OCI-LY7 (cell line): ENCODE data around the gene SLC22A16. TPM values are rescaled to one million over a fixed set of nuclear protein-coding genes. Genes with fewer than 3 reads are reported as not detected.

Experiments used
- BruUV-seq: library from RNA; stranded (reverse); fragments of 400-500 nt; replicated peaks from 2 replicates; lab custom pipeline; 2021; lab: Mats Ljungman, UMichigan
- CTCF ChIA-PET: fragments of 300-600 bp; sonication (Branson Sonifier 250); formaldehyde crosslinking; loops from one replicate; lab custom pipeline; 2022; ENCODE audit warnings: antibody characterized with exemption; ENCODE audit not compliant: unreplicated experiment; lab: Charles Lee
- POLR2A ChIA-PET: fragments of 300-600 bp; sonication (Branson Sonifier 250); formaldehyde crosslinking; loops from one replicate; lab custom pipeline; 2022; ENCODE audit warnings: antibody characterized with exemption; lab: Charles Lee
- DNase-seq: peaks from one replicate; pipeline ENCODE4 v3.0.0-alpha.2; 2015; ENCODE audit warnings: low spot score
- H2AFZ ChIP-seq: fragments of 200-600 bp; sonication (generic), shearing (Covaris generic); 2 replicates; pipeline ENCODE4 v1.6.1; 2014; ENCODE audit warnings: mild to moderate bottlenecking, antibody characterized with exemption, low read length, moderate library complexity
- H3K27ac ChIP-seq: fragments of 200-600 bp; sonication (generic); 2 replicates; pipeline ENCODE4 v1.5.1; 2014; ENCODE audit warnings: mixed run types, low read depth, mild to moderate bottlenecking, moderate library complexity, low read length, inconsistent platforms; ENCODE audit not compliant: poor library complexity, severe bottlenecking
- H3K36me3 ChIP-seq: fragments of 200-600 bp; sonication (generic); 2 replicates; pipeline ENCODE4 v1.6.1; 2014; ENCODE audit warnings: mild to moderate bottlenecking, antibody characterized with exemption, low read length, moderate library complexity, mixed read lengths; ENCODE audit not compliant: insufficient read depth
- H3K4me1 ChIP-seq: fragments of 200-600 bp; sonication (generic); 2 replicates; pipeline ENCODE4 v1.5.1; 2014; ENCODE audit warnings: mild to moderate bottlenecking, low read length; ENCODE audit not compliant: insufficient read depth, poor library complexity, severe bottlenecking
- H3K4me2 ChIP-seq: fragments of 200-600 bp; sonication (generic); 2 replicates; pipeline ENCODE4 v1.6.1; 2014; ENCODE audit warnings: mild to moderate bottlenecking, low read length
- H3K4me3 ChIP-seq: fragments of 200-600 bp; sonication (generic); 2 replicates; pipeline ENCODE4 v1.5.1; 2014; ENCODE audit warnings: mild to moderate bottlenecking, low read depth, low read length; ENCODE audit not compliant: poor library complexity, severe bottlenecking
- H3K79me2 ChIP-seq: fragments of 200-600 bp; sonication (generic); 2 replicates; pipeline ENCODE4 v1.6.1; 2016; ENCODE audit warnings: low read depth, mild to moderate bottlenecking, low read length, moderate library complexity, mixed read lengths; ENCODE audit not compliant: insufficient read depth
- H3K9me2 ChIP-seq: fragments of 200-600 bp; sonication (generic); 2 replicates; pipeline ENCODE4 v1.6.1; 2016; ENCODE audit warnings: mild to moderate bottlenecking, low read length, mixed read lengths; ENCODE audit not compliant: insufficient read depth
- H3K9me3 ChIP-seq: fragments of 200-600 bp; sonication (generic); 2 replicates; pipeline ENCODE4 v1.6.1; 2014; ENCODE audit warnings: mild to moderate bottlenecking, mixed run types, low read length, mixed read lengths
- H4K20me1 ChIP-seq: fragments of 200-600 bp; sonication (generic); 2 replicates; pipeline ENCODE4 v1.6.1; 2014; ENCODE audit warnings: mild to moderate bottlenecking, antibody characterized with exemption, low read length, moderate library complexity, mixed read lengths; ENCODE audit not compliant: insufficient read depth
- CTCF ChIP-seq: fragments of 200-600 bp; sonication (generic); conservative IDR thresholded peaks from 2 replicates; pipeline ENCODE4 v1.5.1; 2014; ENCODE audit warnings: mild to moderate bottlenecking, antibody characterized with exemption, low read length, moderate library complexity, mixed read lengths
- EZH2phosphoT487 ChIP-seq: fragments of 200-600 bp; sonication (generic); IDR thresholded peaks from 2 replicates; pipeline ENCODE4 v1.6.1; 2018; ENCODE audit warnings: low read depth, borderline replicate concordance, mild to moderate bottlenecking, mixed run types, antibody characterized with exemption, low read length, moderate library complexity, mixed read lengths
- intact Hi-C: fragments of 100-400 bp; cut with micrococcal nuclease; formaldehyde crosslinking; loops from one replicate; pipeline ENCODE4 v1.10.0; 2022; ENCODE audit not compliant: unreplicated experiment
- total RNA-seq, 2 experiments: library from RNA; depleted of rRNA in 1 of 2; stranded (reverse); fragments of >200 nt in 1 of 2; shearing (Covaris generic) in 1 of 2; gene quantifications; 2 replicates each; pipeline ENCODE4 v1.2.3, GENCODE V29; 2014 to 2022

The SLC22A16 gene
- total RNA-seq, 2 experiments from 2014 or later: not detected

- POLR2A ChIA-PET: no interaction called here
- no peaks in the 10 kb centered on the region for H3K79me2 ChIP-seq
- H4K20me1 ChIP-seq: no peaks in the 10 kb centered on the region
- intact Hi-C loops: no loop called here
- H3K4me3 ChIP-seq: no peak overlapping the region
- DNase-seq: no peak
- CTCF ChIA-PET: no interaction called here
- no peak overlapping the region for H3K27ac ChIP-seq
- no TSS peak for BruUV-seq
- no peaks in the 10 kb centered on the region for H3K36me3 ChIP-seq
- no peaks in the 10 kb centered on the region for H3K9me2 ChIP-seq
- H3K4me2 ChIP-seq: no peak overlapping the region
- H3K9me3 ChIP-seq: no peaks in the 10 kb centered on the region
- no peak overlapping the region for H2AFZ ChIP-seq
- H3K4me1 ChIP-seq: no peaks in the 10 kb centered on the region
- TF ChIP-seq CTCF (no peak), EZH2phosphoT487 (no peak)
Observed at GRCh38 chr6:110448846-110449540, 27.4 kb downstream of the SLC22A16 start.

- Histone ChIP-seq H3K79me2 (no peaks in the 10 kb centered on the region), H3K4me3 (no peak overlapping the region), H3K9me2 (no peaks in the 10 kb centered on the region), H2AFZ (no peak overlapping the region), H3K4me1 (no peaks in the 10 kb centered on the region), H3K27ac (no peak overlapping the region), H3K36me3 (no peaks in the 10 kb centered on the region), H3K4me2 (no peak overlapping the region), H3K9me3 (no peaks in the 10 kb centered on the region), H4K20me1 (no peaks in the 10 kb centered on the region)
- TF ChIP-seq EZH2phosphoT487: no peak
- POLR2A ChIA-PET: no interaction called here
- no TSS peak for BruUV-seq
- DNase-seq: no peak
- CTCF ChIA-PET: no interaction called here
- intact Hi-C loops: no loop called here
Observed at GRCh38 chr6:110447761-110448160, 28.7 kb downstream of the SLC22A16 start.

GRCh38 chr6:110446405-110446804 is 30.0 kb downstream of the SLC22A16 start:
- no peak overlapping the region for H3K27ac ChIP-seq
- H3K79me2 ChIP-seq: no peaks in the 10 kb centered on the region
- POLR2A ChIA-PET: no interaction called here
- no peaks in the 10 kb centered on the region for H3K9me2 ChIP-seq
- no peak overlapping the region for H3K4me3 ChIP-seq
- BruUV-seq: no TSS peak
- no peaks in the 10 kb centered on the region for H3K9me3 ChIP-seq
- DNase-seq: no peak
- no peaks in the 10 kb centered on the region for H4K20me1 ChIP-seq
- CTCF ChIA-PET: no interaction called here
- no peaks in the 10 kb centered on the region for H3K4me1 ChIP-seq
- no peak overlapping the region for H3K4me2 ChIP-seq
- TF ChIP-seq CTCF (no peak), EZH2phosphoT487 (no peak)
- intact Hi-C loops: no loop called here
- H3K36me3 ChIP-seq: no peaks in the 10 kb centered on the region
- H2AFZ ChIP-seq: no peak overlapping the region
